H9 (cell line): ENCODE data around the gene ACKR1. TPM values are rescaled to one million over a fixed set of nuclear protein-coding genes. Genes with fewer than 3 reads are reported as not detected.

Experiments used
- DNase-seq: peaks from one replicate; pipeline ENCODE4 v3.0.0-alpha.2; 2017
- H2AFZ ChIP-seq: one replicate; pipeline ENCODE4 v1.6.1; 2013; ENCODE audit warnings: mild to moderate bottlenecking, low read length, control low read depth, moderate library complexity
- H2AK5ac ChIP-seq: 2 replicates; pipeline ENCODE4 v1.6.1; 2013; ENCODE audit warnings: low read length, control low read depth, mixed read lengths; ENCODE audit not compliant: insufficient read length
- H2BK120ac ChIP-seq: one replicate; pipeline ENCODE4 v1.6.1; 2013; ENCODE audit warnings: low read depth, mild to moderate bottlenecking, low read length, control low read depth, inconsistent platforms; ENCODE audit not compliant: poor library complexity, severe bottlenecking
- H2BK12ac ChIP-seq: 2 replicates; pipeline ENCODE4 v1.6.1; 2013; ENCODE audit warnings: low read length, control low read depth, mixed read lengths, low read depth; ENCODE audit not compliant: insufficient read length
- H2BK15ac ChIP-seq: 2 replicates; pipeline ENCODE4 v1.6.1; 2013; ENCODE audit warnings: low read depth, low read length, control low read depth
- H2BK20ac ChIP-seq: one replicate; pipeline ENCODE4 v1.6.1; 2013; ENCODE audit warnings: low read depth, mild to moderate bottlenecking, low read length, control low read depth, inconsistent platforms; ENCODE audit not compliant: poor library complexity, severe bottlenecking
- H2BK5ac ChIP-seq: 2 replicates; pipeline ENCODE4 v1.6.1; 2013; ENCODE audit warnings: low read length, control low read depth, mixed read lengths; ENCODE audit not compliant: insufficient read length
- H3K14ac ChIP-seq: 2 replicates; pipeline ENCODE4 v1.6.1; 2013; ENCODE audit warnings: low read length, control low read depth; ENCODE audit not compliant: insufficient read depth
- H3K18ac ChIP-seq: 2 replicates; pipeline ENCODE4 v1.6.1; 2013; ENCODE audit warnings: low read depth, mild to moderate bottlenecking, mixed read lengths, low read length, control low read depth; ENCODE audit not compliant: insufficient read length
- H3K23ac ChIP-seq: 2 replicates; pipeline ENCODE4 v1.6.1; 2013; ENCODE audit warnings: low read length, control low read depth, mixed read lengths, low read depth; ENCODE audit not compliant: insufficient read length
- H3K23me2 ChIP-seq: 2 replicates; pipeline ENCODE4 v1.6.1; 2013; ENCODE audit warnings: low read depth, mild to moderate bottlenecking, mixed read lengths, low read length, control low read depth; ENCODE audit not compliant: insufficient read length, poor library complexity, severe bottlenecking
- H3K27ac ChIP-seq: 2 replicates; pipeline ENCODE4 v1.5.1; 2013; ENCODE audit warnings: low read length, control low read depth, mixed read lengths, low read depth; ENCODE audit not compliant: insufficient read length
- H3K27me3 ChIP-seq: 2 replicates; pipeline ENCODE4 v1.6.1; 2013; ENCODE audit warnings: low read length, control low read depth, inconsistent platforms; ENCODE audit not compliant: insufficient read depth
- H3K4ac ChIP-seq: 2 replicates; pipeline ENCODE4 v1.6.1; 2013; ENCODE audit warnings: low read depth, mild to moderate bottlenecking, control low read depth, inconsistent platforms, low read length, moderate library complexity
- H3K4me1 ChIP-seq: 2 replicates; pipeline ENCODE4 v1.6.1; 2013; ENCODE audit warnings: low read length, control low read depth, inconsistent platforms; ENCODE audit not compliant: insufficient read depth
- H3K4me2 ChIP-seq: 2 replicates; pipeline ENCODE4 v1.6.1; 2013; ENCODE audit warnings: low read length, control low read depth, mixed read lengths; ENCODE audit not compliant: insufficient read length, insufficient read depth
- H3K56ac ChIP-seq: 2 replicates; pipeline ENCODE4 v1.6.1; 2013; ENCODE audit warnings: low read depth, mild to moderate bottlenecking, mixed read lengths, low read length, control low read depth; ENCODE audit not compliant: insufficient read length
- H3K79me1 ChIP-seq: 2 replicates; pipeline ENCODE4 v1.6.1; 2013; ENCODE audit warnings: low read depth, mild to moderate bottlenecking, moderate library complexity, low read length, control low read depth, inconsistent platforms; ENCODE audit not compliant: insufficient read depth, poor library complexity, severe bottlenecking
- H3K79me2 ChIP-seq: 2 replicates; pipeline ENCODE4 v1.6.1; 2013; ENCODE audit warnings: low read length, control low read depth, inconsistent platforms; ENCODE audit not compliant: insufficient read depth
- H3K9ac ChIP-seq: 2 replicates; pipeline ENCODE4 v1.6.1; 2013; ENCODE audit warnings: low read length, control low read depth, mixed read lengths; ENCODE audit not compliant: insufficient read length; ENCODE audit errors: extremely low read depth
- H3K9me3 ChIP-seq: one replicate; pipeline ENCODE4 v1.6.1; 2013; ENCODE audit warnings: low read depth, low read length, inconsistent platforms; ENCODE audit not compliant: control insufficient read depth
- H3T11ph ChIP-seq: one replicate; pipeline ENCODE4 v1.6.1; 2013; ENCODE audit warnings: mild to moderate bottlenecking, low read length, control low read depth, inconsistent platforms
- H4K20me1 ChIP-seq: one replicate; pipeline ENCODE4 v1.6.1; 2013; ENCODE audit not compliant: control insufficient read depth, insufficient read length, insufficient read depth
- H4K5ac ChIP-seq: 2 replicates; pipeline ENCODE4 v1.6.1; 2013; ENCODE audit warnings: low read depth, mild to moderate bottlenecking, mixed read lengths, low read length, control low read depth; ENCODE audit not compliant: insufficient read length
- H4K8ac ChIP-seq: replicated peaks from 2 replicates; pipeline ENCODE4 v1.6.1; 2013; ENCODE audit warnings: low read length, control low read depth, mixed read lengths, low read depth; ENCODE audit not compliant: insufficient read length
- H4K91ac ChIP-seq: 2 replicates; pipeline ENCODE4 v1.6.1; 2013; ENCODE audit warnings: low read depth, mild to moderate bottlenecking, moderate library complexity, mixed read lengths, low read length, control low read depth; ENCODE audit not compliant: insufficient read length
- H3K27ac Mint-ChIP-seq, 3 experiments: 2 replicates in 2 of 3; 3 replicates in 1 of 3; pipeline ENCODE4 v1.8.0; 2020 to 2021; ENCODE audit warnings: mixed read lengths in 3 of 3, mild to moderate bottlenecking in 1 of 3, moderate library complexity in 1 of 3
- H3K27me3 Mint-ChIP-seq: 2 replicates; pipeline ENCODE4 v1.8.0; 2021; ENCODE audit warnings: low read depth, mild to moderate bottlenecking, moderate library complexity, mixed read lengths
- H3K36me3 Mint-ChIP-seq, 3 experiments: 2 replicates in 2 of 3; 3 replicates in 1 of 3; pipeline ENCODE4 v1.8.0; 2020 to 2021; ENCODE audit warnings: low read depth in 3 of 3, mixed read lengths in 3 of 3; ENCODE audit not compliant: insufficient read depth in 1 of 3
- H3K4me1 Mint-ChIP-seq, 2 experiments: 2 replicates each; pipeline ENCODE4 v1.8.0; 2020; ENCODE audit warnings: mixed read lengths in 2 of 2
- H3K4me3 Mint-ChIP-seq, 2 experiments: 2 replicates in 1 of 2; 3 replicates in 1 of 2; pipeline ENCODE4 v1.8.0; 2020 to 2021; ENCODE audit warnings: mild to moderate bottlenecking in 2 of 2, mixed read lengths in 2 of 2, moderate library complexity in 1 of 2
- H3K9me3 Mint-ChIP-seq, 2 experiments: 2 replicates in 1 of 2; 3 replicates in 1 of 2; pipeline ENCODE4 v1.8.0; 2020; ENCODE audit warnings: mild to moderate bottlenecking in 2 of 2, mixed read lengths in 2 of 2, moderate library complexity in 1 of 2
- WGBS: extraction: QIAGEN DNeasy Blood & Tissue Kit; methylation state at CpG from one replicate; pipeline ENCODE4 v1.1.7; 2013; ENCODE audit warnings: missing lambda C conversion rate, low lambda C conversion rate, mixed read lengths; ENCODE audit not compliant: insufficient read length; ENCODE audit errors: extremely low coverage; 5-methylcytosine and 5-hydroxymethylcytosine counted together
- total RNA-seq: library from RNA; stranded (reverse); gene quantifications from 2 replicates; pipeline ENCODE4 v1.2.1, GENCODE V29; 2021
- TF ChIP-seq, protein P1 (sequence below): fragments of 200-600 bp; sonication (generic); conservative IDR thresholded peaks from 3 replicates; pipeline ENCODE4 v1.8.0; 2021; ENCODE audit warnings: antibody characterized with exemption, mild to moderate bottlenecking

ACKR1 gene
- total RNA-seq, 1 experiment from 2014 or later = 0.26 TPM

DNA sequence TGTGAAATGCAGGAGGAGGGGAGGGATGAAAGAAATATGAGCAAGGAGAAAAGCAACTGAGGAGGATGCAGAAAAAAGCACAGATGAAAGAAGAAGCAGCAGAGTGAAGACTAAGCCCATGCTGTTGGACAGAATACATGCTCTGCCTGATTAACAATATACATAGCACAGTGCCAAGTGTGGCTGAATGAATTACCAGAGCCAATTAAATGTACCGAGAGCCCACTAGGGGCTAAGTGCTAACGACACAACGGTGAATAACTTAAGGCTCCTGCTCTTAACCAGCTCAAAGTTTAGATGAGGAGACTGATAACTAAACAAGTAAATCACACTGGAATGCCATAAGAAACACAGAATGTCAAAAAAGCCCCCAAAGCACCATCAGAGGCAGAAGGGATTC, 17.6 kb upstream of the ACKR1 start:
- no peak overlapping the region for H3K9ac ChIP-seq
- H3K36me3 Mint-ChIP-seq = peaks cover 0 to 4% (median 0%) of the 10 kb centered on the region in 3 experiments; a peak in 2 of 7 replicates
- H3T11ph ChIP-seq = no peak overlapping the region
- H3K27ac Mint-ChIP-seq = no peak overlapping the region
- no peaks in the 10 kb centered on the region for H4K20me1 ChIP-seq
- no peak overlapping the region for H3K23ac ChIP-seq
- H3K18ac ChIP-seq = no peak overlapping the region
- H4K5ac ChIP-seq = no peak overlapping the region
- no peak overlapping the region for H3K56ac ChIP-seq
- no peaks in the 10 kb centered on the region for H3K9me3 Mint-ChIP-seq
- no peak overlapping the region for H4K91ac ChIP-seq
- no peak overlapping the region for H2BK15ac ChIP-seq
- H3K4me2 ChIP-seq = peak overlapping the region; percentile 99
- H4K8ac ChIP-seq = no peak overlapping the region
- no CpG with 5 or more reads among the region's 3 CpGs for WGBS
- no peaks in the 10 kb centered on the region for H3K27me3 ChIP-seq
- H3K27me3 Mint-ChIP-seq = peaks cover 9% of the 10 kb centered on the region
- no peak overlapping the region for H2BK5ac ChIP-seq
- no peaks in the 10 kb centered on the region for H3K9me3 ChIP-seq
- H3K4me3 Mint-ChIP-seq = peak overlapping the region; percentile 86 to 87
- H3K4ac ChIP-seq = no peak overlapping the region
- H2AFZ ChIP-seq = no peak overlapping the region
- H2BK20ac ChIP-seq = no peak overlapping the region
- H3K23me2 ChIP-seq = peaks cover 11% of the 10 kb centered on the region
- H2BK12ac ChIP-seq = no peak overlapping the region
- H3K79me1 ChIP-seq = no peaks in the 10 kb centered on the region
- H3K4me1 Mint-ChIP-seq = peaks cover 40 to 57% of the 10 kb centered on the region in 2 experiments
- no peaks in the 10 kb centered on the region for H3K79me2 ChIP-seq
- DNase-seq = no peak
- no peak overlapping the region for H3K27ac ChIP-seq
- H3K4me1 ChIP-seq = peaks cover 2% of the 10 kb centered on the region; the same call in 1 of the 2 replicates
- H3K14ac ChIP-seq = no peak overlapping the region
- TF ChIP-seq, protein P1, sequence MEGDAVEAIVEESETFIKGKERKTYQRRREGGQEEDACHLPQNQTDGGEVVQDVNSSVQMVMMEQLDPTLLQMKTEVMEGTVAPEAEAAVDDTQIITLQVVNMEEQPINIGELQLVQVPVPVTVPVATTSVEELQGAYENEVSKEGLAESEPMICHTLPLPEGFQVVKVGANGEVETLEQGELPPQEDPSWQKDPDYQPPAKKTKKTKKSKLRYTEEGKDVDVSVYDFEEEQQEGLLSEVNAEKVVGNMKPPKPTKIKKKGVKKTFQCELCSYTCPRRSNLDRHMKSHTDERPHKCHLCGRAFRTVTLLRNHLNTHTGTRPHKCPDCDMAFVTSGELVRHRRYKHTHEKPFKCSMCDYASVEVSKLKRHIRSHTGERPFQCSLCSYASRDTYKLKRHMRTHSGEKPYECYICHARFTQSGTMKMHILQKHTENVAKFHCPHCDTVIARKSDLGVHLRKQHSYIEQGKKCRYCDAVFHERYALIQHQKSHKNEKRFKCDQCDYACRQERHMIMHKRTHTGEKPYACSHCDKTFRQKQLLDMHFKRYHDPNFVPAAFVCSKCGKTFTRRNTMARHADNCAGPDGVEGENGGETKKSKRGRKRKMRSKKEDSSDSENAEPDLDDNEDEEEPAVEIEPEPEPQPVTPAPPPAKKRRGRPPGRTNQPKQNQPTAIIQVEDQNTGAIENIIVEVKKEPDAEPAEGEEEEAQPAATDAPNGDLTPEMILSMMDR = 0 out of 3 replicates have a peak, but pooled peaks have one; percentile 19
- H2AK5ac ChIP-seq = no peak overlapping the region
- H2BK120ac ChIP-seq = no peak overlapping the region
